ENCODE data around the gene MT1E.

The MT1E gene

DNA sequence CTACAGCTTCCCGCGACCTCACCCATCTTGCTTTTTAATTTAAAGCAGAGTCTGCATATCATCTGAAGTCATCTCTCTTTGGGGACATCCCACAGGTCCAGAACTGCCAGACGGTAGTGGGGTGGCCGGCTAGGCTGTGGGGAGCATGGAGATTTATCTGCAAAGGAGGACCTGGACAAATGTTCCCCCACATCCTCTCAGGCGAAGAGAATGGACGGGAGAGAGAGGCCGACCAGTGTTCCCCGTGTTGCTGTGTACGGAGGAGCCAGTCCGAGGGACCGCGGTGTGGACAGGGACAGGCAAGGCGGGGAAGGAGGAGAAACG, 6.2 kb downstream of the MT1E start:
- TF ChIP-seq, protein P1, sequence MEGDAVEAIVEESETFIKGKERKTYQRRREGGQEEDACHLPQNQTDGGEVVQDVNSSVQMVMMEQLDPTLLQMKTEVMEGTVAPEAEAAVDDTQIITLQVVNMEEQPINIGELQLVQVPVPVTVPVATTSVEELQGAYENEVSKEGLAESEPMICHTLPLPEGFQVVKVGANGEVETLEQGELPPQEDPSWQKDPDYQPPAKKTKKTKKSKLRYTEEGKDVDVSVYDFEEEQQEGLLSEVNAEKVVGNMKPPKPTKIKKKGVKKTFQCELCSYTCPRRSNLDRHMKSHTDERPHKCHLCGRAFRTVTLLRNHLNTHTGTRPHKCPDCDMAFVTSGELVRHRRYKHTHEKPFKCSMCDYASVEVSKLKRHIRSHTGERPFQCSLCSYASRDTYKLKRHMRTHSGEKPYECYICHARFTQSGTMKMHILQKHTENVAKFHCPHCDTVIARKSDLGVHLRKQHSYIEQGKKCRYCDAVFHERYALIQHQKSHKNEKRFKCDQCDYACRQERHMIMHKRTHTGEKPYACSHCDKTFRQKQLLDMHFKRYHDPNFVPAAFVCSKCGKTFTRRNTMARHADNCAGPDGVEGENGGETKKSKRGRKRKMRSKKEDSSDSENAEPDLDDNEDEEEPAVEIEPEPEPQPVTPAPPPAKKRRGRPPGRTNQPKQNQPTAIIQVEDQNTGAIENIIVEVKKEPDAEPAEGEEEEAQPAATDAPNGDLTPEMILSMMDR (IDR thresholded peaks at IDR 0.05; ENCODE audit: extremely low read depth, insufficient read depth, missing control alignments) = no peak
- DNase-seq (ENCODE audit: low spot score) = no peak
- in situ Hi-C loops (cut with MboI; ENCODE audit: low pct_unique_long_range_greater_than_20kb, low sequenced_read_pairs, unreplicated experiment) = no loop called here

DNA sequence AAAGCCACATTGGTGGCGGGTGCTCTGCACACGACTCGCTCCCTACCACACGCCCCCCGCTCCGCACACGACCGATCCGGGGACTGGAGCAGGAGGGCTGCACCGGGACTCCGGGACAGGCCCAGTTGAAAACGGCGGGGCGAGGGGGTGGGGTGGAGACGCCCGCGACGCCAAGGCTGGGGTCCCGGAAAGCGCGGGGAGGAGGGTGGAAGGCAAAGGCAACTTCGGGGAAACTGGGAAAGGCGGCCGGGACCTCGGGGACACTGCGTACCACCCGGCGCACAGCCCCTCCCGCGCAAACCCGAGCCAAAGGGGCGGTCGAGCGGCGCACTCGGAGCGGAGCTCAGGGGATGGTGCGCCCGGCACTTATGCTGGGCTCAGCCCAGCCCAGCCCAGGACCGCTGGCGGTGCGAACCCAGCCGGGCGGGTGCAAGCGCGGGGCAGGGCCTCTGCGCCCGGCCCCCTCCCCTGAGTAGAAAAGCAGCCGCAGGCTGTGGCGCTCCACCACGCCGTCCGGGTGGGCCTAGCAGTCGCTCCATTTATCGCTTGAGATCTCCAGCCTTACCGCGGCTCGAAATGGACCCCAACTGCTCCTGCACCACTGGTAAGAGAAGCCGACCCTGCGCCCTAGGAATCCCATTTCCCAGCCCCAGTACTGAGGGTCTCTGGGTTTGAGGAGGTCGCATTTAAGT, 6.7 kb downstream of the MT1E start, which contains the start of gene MT1M:
TSS of gene MT1M (plus strand) at position 504 of the 692 bp plus-strand sequence. CDS start at position 577, 73 bp downstream.
- in situ Hi-C loops (cut with MboI; ENCODE audit: low pct_unique_long_range_greater_than_20kb, low sequenced_read_pairs, unreplicated experiment) = no loop called here
- no peak for DNase-seq (ENCODE audit: low spot score)
- TF ChIP-seq, protein P1 (IDR thresholded peaks at IDR 0.05; ENCODE audit: extremely low read depth, insufficient read depth, missing control alignments) = no peak

DNA sequence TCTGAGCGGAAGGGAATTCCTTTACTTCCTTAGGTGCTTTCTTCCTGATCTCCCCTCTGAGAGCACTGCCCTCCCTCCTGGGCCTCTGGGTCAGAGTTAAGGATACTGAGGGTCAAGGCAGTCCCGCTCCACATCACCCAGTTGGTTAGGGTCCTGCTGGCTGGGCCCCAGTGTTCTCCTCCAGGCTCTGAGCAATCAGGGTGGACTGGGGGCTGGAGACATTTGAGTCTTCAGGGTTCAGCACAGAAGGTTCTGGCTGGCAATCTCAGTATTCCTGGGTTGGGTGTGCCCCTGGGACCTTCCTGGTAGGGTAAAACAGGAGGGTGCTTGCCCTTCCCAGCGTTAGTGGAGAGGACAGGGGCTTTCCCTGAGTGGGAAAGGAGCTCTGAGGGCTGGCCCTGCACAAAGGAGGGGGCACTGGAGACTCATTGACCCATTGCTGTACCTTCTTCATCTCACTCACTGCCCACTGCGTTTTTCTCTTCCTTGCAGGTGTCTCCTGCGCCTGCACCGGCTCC, 7.3 kb downstream of the MT1E start:
- in situ Hi-C loops (cut with MboI; ENCODE audit: low pct_unique_long_range_greater_than_20kb, low sequenced_read_pairs, unreplicated experiment) = no loop called here
- TF ChIP-seq, protein P1 (IDR thresholded peaks at IDR 0.05; ENCODE audit: extremely low read depth, insufficient read depth, missing control alignments) = no peak

DNA sequence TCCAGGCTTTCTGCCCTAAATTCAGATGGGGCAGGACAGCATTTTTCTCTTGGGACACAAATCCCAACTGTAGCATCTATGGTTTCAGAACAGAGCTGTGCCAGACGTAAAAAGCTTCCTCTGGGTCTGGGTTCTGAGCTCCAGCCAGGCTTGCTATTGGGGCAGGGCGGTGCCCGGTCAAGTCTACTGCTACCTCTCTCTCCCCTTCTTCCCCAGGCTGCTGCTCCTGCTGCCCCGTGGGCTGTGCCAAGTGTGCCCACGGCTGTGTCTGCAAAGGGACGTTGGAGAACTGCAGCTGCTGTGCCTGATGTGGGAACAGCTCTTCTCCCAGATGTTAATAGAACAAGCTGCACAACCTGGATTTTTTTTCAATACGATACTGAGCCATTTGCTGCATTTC, 8.0 kb downstream of the MT1E start:
- TF ChIP-seq, protein P1 (IDR thresholded peaks at IDR 0.05; ENCODE audit: extremely low read depth, insufficient read depth, missing control alignments) = no peak
- in situ Hi-C loops (cut with MboI; ENCODE audit: low pct_unique_long_range_greater_than_20kb, low sequenced_read_pairs, unreplicated experiment) = no loop called here

More for the DNA sequence above, 7.3 kb downstream of the MT1E start:
- DNase-seq (ENCODE audit: low spot score) = no peak

DNA sequence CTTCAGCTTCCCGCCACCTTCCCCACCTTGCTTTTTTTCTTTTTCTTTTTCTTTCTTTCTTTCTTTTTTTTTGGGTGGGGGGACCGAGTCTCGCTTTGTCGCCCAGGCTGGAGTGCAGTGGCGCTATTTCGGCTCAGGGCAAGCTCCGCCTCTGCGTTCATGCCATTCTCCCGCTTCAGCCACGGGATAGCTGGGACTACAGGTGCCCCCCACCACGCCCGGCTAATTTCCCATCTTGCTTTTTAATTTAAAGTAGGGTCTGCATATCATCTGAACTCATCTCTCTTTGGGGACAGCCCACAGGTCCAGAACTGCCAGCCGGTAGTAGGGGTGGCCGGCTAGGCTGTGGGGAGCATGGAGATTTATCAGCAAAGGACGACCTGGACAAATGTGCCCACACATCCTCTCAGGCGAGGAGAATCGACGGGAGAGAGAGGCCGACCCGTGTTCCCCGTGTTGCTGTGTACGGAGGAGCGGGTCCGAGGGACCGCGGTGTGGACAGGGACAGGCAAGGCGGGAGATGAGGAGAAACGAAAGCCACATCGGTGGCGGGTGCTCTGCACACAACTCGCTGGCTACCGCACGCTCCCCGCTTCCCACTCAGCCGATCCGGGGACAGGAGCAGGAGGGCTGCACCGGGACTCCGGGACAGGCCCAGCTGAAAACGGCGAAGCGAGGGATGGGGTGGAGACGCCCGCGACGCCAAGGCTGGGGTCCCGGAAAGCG, 9.3 kb downstream of the MT1E start:
- TF ChIP-seq, protein P1 (IDR thresholded peaks at IDR 0.05; ENCODE audit: extremely low read depth, insufficient read depth, missing control alignments) = no peak
- no peak for DNase-seq (ENCODE audit: low spot score)

More for the DNA sequence above, 8.0 kb downstream of the MT1E start:
- no peak for DNase-seq (ENCODE audit: low spot score)

DNA sequence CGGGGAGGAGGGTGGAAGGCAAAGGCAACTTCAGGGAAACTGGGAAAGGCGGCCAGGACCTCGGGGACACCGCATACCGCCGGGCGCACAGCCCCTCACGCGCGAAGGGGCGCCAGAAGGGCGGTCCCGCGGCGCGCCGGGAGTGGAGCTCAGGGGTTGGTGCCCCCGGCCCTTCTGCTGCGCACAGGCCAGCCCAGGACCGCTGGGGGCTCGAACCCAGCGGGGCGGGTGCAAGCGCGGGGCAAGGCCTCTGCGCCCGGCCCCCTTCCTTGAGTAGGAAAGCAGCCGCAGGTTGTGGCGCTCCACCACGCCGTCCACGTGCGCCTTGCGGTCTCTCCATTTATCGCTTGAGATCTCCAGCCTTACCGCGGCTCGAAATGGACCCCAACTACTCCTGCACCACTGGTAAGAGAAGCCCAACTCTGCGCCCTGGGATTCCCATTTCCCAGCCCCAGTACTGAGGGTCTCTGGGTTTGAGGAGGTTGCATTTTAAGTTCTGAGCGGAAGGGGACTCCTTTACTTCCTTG, 9.9 kb downstream of the MT1E start:
- in situ Hi-C loops (cut with MboI; ENCODE audit: low pct_unique_long_range_greater_than_20kb, low sequenced_read_pairs, unreplicated experiment) = no loop called here
- TF ChIP-seq, protein P1 (IDR thresholded peaks at IDR 0.05; ENCODE audit: extremely low read depth, insufficient read depth, missing control alignments) = no peak
- no peak for DNase-seq (ENCODE audit: low spot score)

More for the DNA sequence above, 9.3 kb downstream of the MT1E start:
- in situ Hi-C loops (cut with MboI; ENCODE audit: low pct_unique_long_range_greater_than_20kb, low sequenced_read_pairs, unreplicated experiment) = no loop called here
